AG04449 (cell line): ENCODE results near the gene TAB3.

Experiments
- CTCF ChIA-PET: fragments of 350-600 bp; formaldehyde crosslinking; extraction: SDS; loops from one replicate; lab custom pipeline; 2021; ENCODE audit warnings: antibody characterized with exemption; lab: Yijun Ruan, JAX
- POLR2A ChIA-PET: fragments of 400-600, 350-600 bp; formaldehyde crosslinking; extraction: SDS; loops from one replicate; lab custom pipeline; 2020; ENCODE audit warnings: antibody characterized with exemption, inconsistent platforms; lab: Yijun Ruan, JAX
- DNase-seq: peaks from one replicate; pipeline ENCODE4 v3.0.0-alpha.2; 2010; ENCODE audit warnings: low read depth, low spot score
- H3K4me3 ChIP-seq: 2 replicates; pipeline ENCODE4 v1.5.1; 2011; ENCODE audit warnings: low read depth, mild to moderate bottlenecking, control low read depth, low read length
- CTCF ChIP-seq: IDR thresholded peaks from one replicate; pipeline ENCODE4 v1.5.1; 2011; ENCODE audit warnings: mild to moderate bottlenecking, moderate library complexity, low read length, control low read depth, inconsistent platforms; ENCODE audit not compliant: insufficient read depth; ENCODE audit errors: missing control alignments

The TAB3 gene

DNA sequence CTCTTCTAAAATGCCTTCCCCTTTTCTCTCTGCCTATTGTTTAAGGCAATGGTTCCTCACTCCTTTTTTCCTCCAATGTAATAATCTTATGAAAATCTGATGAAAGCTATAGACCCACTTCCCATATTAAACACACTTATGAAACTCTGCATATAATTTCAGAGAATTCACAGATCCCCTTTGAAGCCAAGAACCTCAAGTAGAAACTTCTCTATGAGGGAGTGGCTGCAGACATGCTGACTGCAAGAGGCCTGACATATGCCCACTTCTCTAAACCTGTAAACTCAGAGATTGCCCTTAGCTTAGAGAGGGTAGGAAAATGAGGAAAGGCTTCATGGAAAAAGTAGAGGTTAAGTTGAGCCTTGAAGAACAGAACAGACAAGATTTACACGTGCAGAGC, 37.6 kb downstream of the TAB3 start:
- POLR2A ChIA-PET: no interaction called here
- CTCF ChIA-PET: no interaction called here
- H3K4me3 ChIP-seq: no peak overlapping the region
- no peak for TF ChIP-seq CTCF
- no peak for DNase-seq

- CTCF ChIA-PET: no interaction called here
- POLR2A ChIA-PET: no interaction called here
- H3K4me3 ChIP-seq: no peak overlapping the region
Observed at GRCh38 chrX:30835373-30835772, 53.7 kb downstream of the TAB3 start.

GRCh38 chrX:30833896-30834295, 55.2 kb downstream of the TAB3 start:
- DNase-seq: no peak
- CTCF ChIA-PET: no interaction called here
- TF ChIP-seq CTCF: no peak
- H3K4me3 ChIP-seq: no peak overlapping the region
- POLR2A ChIA-PET: no interaction called here

More at GRCh38 chrX:30835373-30835772, 53.7 kb downstream of the TAB3 start:
- no peak for TF ChIP-seq CTCF
- DNase-seq: no peak

DNA sequence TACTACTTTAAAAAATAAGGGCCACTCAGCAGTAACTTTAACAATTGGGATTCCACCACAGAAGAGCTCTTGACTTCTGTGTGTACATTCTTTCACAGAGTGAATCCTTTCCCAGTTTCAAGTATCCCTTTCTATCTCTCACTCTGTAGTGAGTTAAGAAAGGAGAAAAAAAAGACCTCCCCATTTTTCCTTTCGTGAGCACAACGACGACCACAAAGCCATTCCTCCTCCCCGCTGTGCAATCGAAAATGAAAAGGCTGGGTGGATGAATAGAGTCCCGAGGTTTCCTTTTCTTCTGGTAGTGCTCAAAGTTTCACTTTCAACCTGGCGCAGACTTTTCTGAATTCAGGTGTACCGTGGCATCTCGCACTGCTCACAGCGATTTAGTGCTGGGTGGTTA, 58.0 kb downstream of the TAB3 start:
- no peak for TF ChIP-seq CTCF
- H3K4me3 ChIP-seq: no peak overlapping the region
- CTCF ChIA-PET: no interaction called here
- POLR2A ChIA-PET: no interaction called here
- no peak for DNase-seq

GRCh38 chrX:30830326-30830943, 58.6 kb downstream of the TAB3 start:
- ChIA-PET POLR2A (no interaction called here), CTCF (no interaction called here)
- no peak overlapping the region for H3K4me3 ChIP-seq
- no peak for DNase-seq
- TF ChIP-seq CTCF: no peak

DNA sequence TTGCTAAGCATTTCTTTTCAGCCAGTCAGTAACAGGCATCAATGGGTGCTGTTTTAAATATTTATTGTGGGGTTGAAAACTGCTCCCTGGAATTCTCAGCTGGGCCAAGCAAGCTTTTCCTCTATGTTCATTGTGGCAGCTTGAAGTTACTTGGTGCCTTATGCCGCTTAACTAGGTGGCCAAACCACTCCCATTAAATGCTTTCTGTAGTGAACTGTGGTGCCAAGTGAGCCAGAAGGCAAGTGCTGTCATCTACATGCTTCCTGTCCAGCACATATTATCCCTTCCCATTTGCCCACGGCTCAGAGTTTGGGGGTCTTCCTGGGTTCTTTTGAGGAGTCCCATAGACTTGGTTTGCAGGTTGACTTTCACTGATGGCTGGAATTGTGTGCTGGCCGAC, 64.8 kb downstream of the TAB3 start:
- ChIA-PET CTCF (no interaction called here), POLR2A (no interaction called here)
- no peak overlapping the region for H3K4me3 ChIP-seq
- TF ChIP-seq CTCF: no peak
- no peak for DNase-seq
